ENCODE data around the gene NHS. TPM values are rescaled to one million over a fixed set of nuclear protein-coding genes. Genes with fewer than 3 reads are reported as not detected.

Gene NHS
- total RNA-seq, 6 experiments from 2014 or later, result 0.06 to 0.27 (median 0.12) TPM

GRCh38 chrX:17590892-17591740 lies 216.1 kb downstream of the NHS start:
- peaks cover 0 to 4% (median 0%) of the 10 kb centered on the region in 4 donors for H3K4me1 ChIP-seq
- no peaks in the 10 kb centered on the region for H3K36me3 ChIP-seq
- 30% methylated on average over 9 of the region's 9 CpGs for WGBS (ENCODE audit: insufficient coverage, low coverage, low lambda C conversion rate, missing lambda C conversion rate)
- peak in 2 of 3 donors; percentile 32 to 47 for DNase-seq
- H3K27me3 ChIP-seq, result no peaks in the 10 kb centered on the region
- intact Hi-C loops (cut with DNase I), result no loop called here
- H3K27ac ChIP-seq, result no peak overlapping the region
- TF ChIP-seq POLR2A (IDR thresholded peaks at IDR 0.05) (no peak), CTCF (IDR thresholded peaks at IDR 0.05) (peak; percentile 52 to 71 (median 61))
- H3K9me3 ChIP-seq, result no peaks in the 10 kb centered on the region
- no peak overlapping the region for H3K4me3 ChIP-seq
- ATAC-seq, result peak; percentile 70 to 90 (median 88)

GRCh38 chrX:17591741-17592110 lies 216.7 kb downstream of the NHS start:
- peak in 1 of 4 donors; percentile 45 for ATAC-seq
- Histone ChIP-seq H3K36me3 (no peaks in the 10 kb centered on the region), H3K4me3 (no peak overlapping the region), H3K27ac (no peak overlapping the region), H3K4me1 (peaks cover 0 to 10% (median 0%) of the 10 kb centered on the region in 4 donors), H3K27me3 (no peaks in the 10 kb centered on the region), H3K9me3 (no peaks in the 10 kb centered on the region)
- TF ChIP-seq POLR2A (IDR thresholded peaks at IDR 0.05), result no peak
- no peak for TF ChIP-seq CTCF (IDR thresholded peaks at IDR 0.05)
- no peak for DNase-seq
- WGBS (ENCODE audit: insufficient coverage, low coverage, low lambda C conversion rate, missing lambda C conversion rate), result 38% methylated on average over 4 of the region's 4 CpGs
- intact Hi-C loops (cut with DNase I), result no loop called here

DNA sequence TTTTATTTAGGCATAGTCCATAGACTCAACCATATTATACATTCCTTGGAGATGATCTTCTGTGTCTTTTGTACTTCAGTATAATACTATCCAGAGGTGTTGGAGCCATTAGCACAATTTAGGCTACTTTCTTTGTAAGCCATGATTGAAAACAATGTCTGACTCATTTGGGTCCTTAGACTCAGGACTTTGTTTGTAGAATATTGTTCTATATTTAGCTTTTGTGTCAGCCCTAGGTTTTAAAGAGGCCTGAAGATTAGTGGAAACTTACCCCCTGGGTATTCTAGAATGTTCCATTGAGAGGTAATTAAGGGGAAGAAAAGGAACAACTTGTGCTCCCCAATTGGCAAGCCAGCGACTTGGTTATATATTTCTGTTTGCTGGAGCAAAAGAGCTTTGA lies 217.1 kb downstream of the NHS start:
- intact Hi-C loops (cut with DNase I), result no loop called here

DNA sequence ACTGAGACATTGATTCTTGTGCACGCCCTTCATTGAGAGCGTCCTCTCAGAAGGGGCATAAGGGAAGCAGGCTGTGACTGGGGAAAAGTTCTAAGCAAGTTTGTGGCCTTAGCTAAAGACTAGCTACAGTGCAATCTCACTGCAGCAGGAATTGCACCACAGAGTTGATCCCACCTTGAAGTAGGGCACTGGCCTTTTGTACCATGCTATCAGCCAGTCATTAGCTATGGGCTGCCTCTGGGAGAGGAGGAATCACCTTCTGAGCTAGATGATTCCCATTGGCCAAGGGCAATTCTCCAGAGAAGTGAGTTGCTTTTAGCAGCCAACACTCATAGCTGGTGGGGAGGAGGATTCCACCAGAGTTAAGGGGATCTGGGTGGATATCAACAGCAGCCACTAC lies 219.7 kb downstream of the NHS start:
- H3K27ac ChIP-seq, result no peak overlapping the region
- no peak for DNase-seq
- 86% methylated on average over 2 of the region's 2 CpGs for WGBS (ENCODE audit: insufficient coverage, low coverage, low lambda C conversion rate, missing lambda C conversion rate)

More for the DNA sequence above, 217.1 kb downstream of the NHS start:
- WGBS (ENCODE audit: insufficient coverage, low coverage, low lambda C conversion rate, missing lambda C conversion rate), result 29% methylated on average over 1 of the region's 1 CpG
- H3K4me3 ChIP-seq, result no peak overlapping the region
- H3K9me3 ChIP-seq, result no peaks in the 10 kb centered on the region
- H3K4me1 ChIP-seq, result peaks cover 0 to 10% (median 0%) of the 10 kb centered on the region in 4 donors
- DNase-seq (no peak), ATAC-seq (no peak)
- H3K36me3 ChIP-seq, result no peaks in the 10 kb centered on the region
- no peak overlapping the region for H3K27ac ChIP-seq
- TF ChIP-seq POLR2A (IDR thresholded peaks at IDR 0.05) (no peak), CTCF (IDR thresholded peaks at IDR 0.05) (no peak)
- no peaks in the 10 kb centered on the region for H3K27me3 ChIP-seq

More for the DNA sequence above, 219.7 kb downstream of the NHS start:
- Histone ChIP-seq H3K27me3 (no peaks in the 10 kb centered on the region), H3K9me3 (no peaks in the 10 kb centered on the region), H3K36me3 (no peaks in the 10 kb centered on the region), H3K4me1 (peaks cover 0 to 10% (median 2%) of the 10 kb centered on the region in 4 donors), H3K4me3 (no peak overlapping the region)
- intact Hi-C loops (cut with DNase I), result no loop called here
- ATAC-seq, result peak in 1 of 4 donors; percentile 42
- TF ChIP-seq CTCF (IDR thresholded peaks at IDR 0.05) (no peak), POLR2A (IDR thresholded peaks at IDR 0.05) (no peak)
